ENCODE data around the gene APBB1IP.

Gene APBB1IP

DNA sequence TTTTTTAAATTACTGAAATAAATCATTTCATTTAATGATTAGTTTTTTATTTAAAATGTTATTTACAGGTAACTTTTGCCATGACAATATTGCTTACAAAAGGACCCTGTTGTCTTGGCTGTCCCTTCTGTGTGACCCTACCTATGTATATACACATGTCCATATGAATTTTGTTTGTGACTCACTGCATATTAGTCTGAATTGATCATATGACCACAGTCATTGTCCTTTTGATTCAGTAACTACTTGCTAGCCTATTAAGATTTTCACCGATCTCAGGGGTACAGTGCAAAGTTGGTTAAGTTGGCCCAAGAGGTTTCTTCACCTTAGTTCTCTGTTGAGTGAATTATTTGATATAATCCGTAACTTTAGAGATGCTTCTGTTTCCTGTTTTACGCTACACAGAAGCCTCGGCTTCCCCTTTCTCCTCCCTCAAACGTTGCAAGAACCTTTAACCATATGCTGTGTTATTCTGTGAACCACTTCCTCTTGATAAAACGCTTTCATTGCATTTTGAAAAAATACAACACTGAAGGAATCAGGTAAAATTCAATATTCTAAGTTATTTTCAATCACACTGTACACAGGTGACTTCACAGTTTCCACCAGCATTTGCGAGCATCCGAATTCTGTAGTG is 43.9 kb downstream of the APBB1IP start:
- no peak for TF ChIP-seq CTCF (IDR thresholded peaks at IDR 0.05; ENCODE audit: low read depth, low read length)
- no peak for TF ChIP-seq POLR2A (IDR thresholded peaks at IDR 0.05; ENCODE audit: extremely low read depth, insufficient read length)
- TF ChIP-seq MYC (IDR thresholded peaks at IDR 0.05; ENCODE audit: low read depth, low read length), result no peak
- TF ChIP-seq, protein P1, sequence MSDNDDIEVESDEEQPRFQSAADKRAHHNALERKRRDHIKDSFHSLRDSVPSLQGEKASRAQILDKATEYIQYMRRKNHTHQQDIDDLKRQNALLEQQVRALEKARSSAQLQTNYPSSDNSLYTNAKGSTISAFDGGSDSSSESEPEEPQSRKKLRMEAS (IDR thresholded peaks at IDR 0.05; ENCODE audit: low read depth, low read length), result no peak
- peak overlapping the region; percentile 43 for H3K4me3 ChIP-seq (ENCODE audit: low read depth, low read length)
- peak; percentile 84 for DNase-seq (ENCODE audit: low read depth)

DNA sequence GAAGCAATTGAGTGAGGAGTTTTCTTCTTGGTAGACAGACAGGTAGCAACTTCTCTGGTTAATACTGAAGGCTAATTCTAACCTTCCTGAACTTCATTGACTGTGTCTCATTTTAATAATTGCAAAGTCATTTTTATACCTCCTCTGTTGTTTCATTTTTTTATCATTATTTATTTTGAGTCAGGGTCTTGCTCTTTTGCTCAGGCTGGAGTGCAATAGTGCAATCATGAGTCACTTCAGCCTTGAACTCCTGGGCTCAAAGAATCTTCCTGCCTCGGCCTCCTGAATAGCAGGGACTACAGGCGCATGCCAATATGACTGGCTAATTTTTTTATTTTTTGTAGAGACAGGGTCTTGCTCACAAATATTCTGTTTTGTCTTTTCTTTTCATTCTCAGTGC is 45.4 kb downstream of the APBB1IP start:
- peak; percentile 23 for DNase-seq (ENCODE audit: low read depth)
- no peak overlapping the region for H3K4me3 ChIP-seq (ENCODE audit: low read depth, low read length)
- TF ChIP-seq MYC (IDR thresholded peaks at IDR 0.05; ENCODE audit: low read depth, low read length) (no peak), POLR2A (IDR thresholded peaks at IDR 0.05; ENCODE audit: extremely low read depth, insufficient read length) (no peak), CTCF (IDR thresholded peaks at IDR 0.05; ENCODE audit: low read depth, low read length) (no peak)
- TF ChIP-seq, protein P1 (IDR thresholded peaks at IDR 0.05; ENCODE audit: low read depth, low read length), result no peak

- DNase-seq (ENCODE audit: low read depth), result no peak
- TF ChIP-seq, protein P1 (IDR thresholded peaks at IDR 0.05; ENCODE audit: low read depth, low read length), result no peak
- TF ChIP-seq MYC (IDR thresholded peaks at IDR 0.05; ENCODE audit: low read depth, low read length) (no peak), CTCF (IDR thresholded peaks at IDR 0.05; ENCODE audit: low read depth, low read length) (no peak), POLR2A (IDR thresholded peaks at IDR 0.05; ENCODE audit: extremely low read depth, insufficient read length) (no peak)
- H3K4me3 ChIP-seq (ENCODE audit: low read depth, low read length), result no peak overlapping the region
Observed at GRCh38 chr10:26485150-26485941, 47.2 kb downstream of the APBB1IP start.

GRCh38 chr10:26486304-26486703 is 48.2 kb downstream of the APBB1IP start:
- TF ChIP-seq POLR2A (IDR thresholded peaks at IDR 0.05; ENCODE audit: extremely low read depth, insufficient read length) (no peak), CTCF (IDR thresholded peaks at IDR 0.05; ENCODE audit: low read depth, low read length) (no peak), MYC (IDR thresholded peaks at IDR 0.05; ENCODE audit: low read depth, low read length) (no peak)
- TF ChIP-seq, protein P1 (IDR thresholded peaks at IDR 0.05; ENCODE audit: low read depth, low read length), result no peak
- no peak overlapping the region for H3K4me3 ChIP-seq (ENCODE audit: low read depth, low read length)
- no peak for DNase-seq (ENCODE audit: low read depth)

DNA sequence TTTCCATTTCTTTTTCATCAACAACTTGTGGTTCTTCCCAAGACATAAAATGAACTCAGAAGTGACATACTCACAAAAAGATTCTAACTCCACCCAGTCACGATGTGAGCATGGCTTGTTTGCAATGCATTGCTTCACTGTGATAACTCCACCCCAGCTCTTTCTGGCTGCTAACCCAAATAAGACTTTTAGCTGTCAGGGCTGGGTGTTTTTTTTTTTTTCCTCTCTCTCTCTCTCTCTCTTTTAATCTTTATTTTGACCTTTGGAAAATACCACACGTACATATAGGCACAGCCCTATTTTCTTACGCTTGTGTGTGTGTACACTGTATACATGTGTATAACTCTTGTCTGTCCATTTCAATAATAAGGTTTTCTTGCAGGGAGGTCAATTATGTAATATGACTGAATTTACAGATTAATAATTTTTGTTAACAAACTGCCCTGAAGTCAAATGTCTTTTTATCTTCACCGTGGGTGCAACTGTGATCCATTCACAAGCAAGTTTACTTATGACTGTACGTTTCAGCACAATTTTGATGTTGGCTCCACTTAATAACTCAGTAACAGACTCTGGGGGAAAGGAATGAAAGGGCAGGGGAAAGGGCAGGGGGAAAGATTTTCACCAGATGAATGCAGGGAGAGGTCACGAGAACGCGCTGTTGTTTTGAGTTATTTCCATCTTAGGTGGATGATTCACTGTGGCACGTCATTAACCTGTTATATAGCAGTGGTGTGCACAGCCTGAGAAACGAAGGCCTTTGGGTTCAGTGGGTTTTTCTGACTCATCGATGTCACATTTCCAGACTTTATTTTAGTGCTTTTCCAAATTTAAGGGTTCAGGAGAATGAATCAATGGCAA is 49.1 kb downstream of the APBB1IP start:
- H3K4me3 ChIP-seq (ENCODE audit: low read depth, low read length), result no peak overlapping the region
- no peak for TF ChIP-seq CTCF (IDR thresholded peaks at IDR 0.05; ENCODE audit: low read depth, low read length)
- TF ChIP-seq POLR2A (IDR thresholded peaks at IDR 0.05; ENCODE audit: extremely low read depth, insufficient read length), result no peak
- TF ChIP-seq MYC (IDR thresholded peaks at IDR 0.05; ENCODE audit: low read depth, low read length), result no peak
- TF ChIP-seq, protein P1 (IDR thresholded peaks at IDR 0.05; ENCODE audit: low read depth, low read length), result no peak

More for the DNA sequence above, 49.1 kb downstream of the APBB1IP start:
- peak; percentile 11 for DNase-seq (ENCODE audit: low read depth)
